ENCODE results near the gene OPN1MW. TPM values are rescaled to one million over a fixed set of nuclear protein-coding genes. Genes with fewer than 3 reads are reported as not detected.
"Not testable (repeated sequence)": the region's sequence is repeated elsewhere in the genome, so short reads cannot be mapped to it uniquely, and the experiment has no call there.

The OPN1MW gene
- polyA plus RNA-seq, 1 donor = not detected

DNA sequence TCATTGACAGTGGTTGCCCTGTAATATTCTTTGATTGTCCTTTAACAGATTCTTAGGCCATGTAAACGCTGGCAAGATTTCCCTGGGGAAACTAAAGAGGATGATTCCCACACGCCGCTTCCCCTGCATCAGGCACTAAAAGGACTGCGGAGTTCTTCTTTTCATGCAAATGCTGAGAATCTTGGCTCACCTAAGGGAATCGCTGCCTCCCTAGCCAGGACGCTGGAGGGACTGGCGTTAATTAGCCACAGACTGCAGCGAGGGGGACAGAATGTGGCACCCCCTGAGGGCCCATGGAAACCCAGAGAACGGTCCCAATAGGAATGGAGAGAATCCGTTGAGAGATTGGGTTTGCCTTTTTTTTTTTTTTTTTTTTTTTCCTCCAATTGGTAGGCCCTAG lies 29.1 kb downstream of the OPN1MW start:
- not testable (repeated sequence) for DNase-seq

DNA sequence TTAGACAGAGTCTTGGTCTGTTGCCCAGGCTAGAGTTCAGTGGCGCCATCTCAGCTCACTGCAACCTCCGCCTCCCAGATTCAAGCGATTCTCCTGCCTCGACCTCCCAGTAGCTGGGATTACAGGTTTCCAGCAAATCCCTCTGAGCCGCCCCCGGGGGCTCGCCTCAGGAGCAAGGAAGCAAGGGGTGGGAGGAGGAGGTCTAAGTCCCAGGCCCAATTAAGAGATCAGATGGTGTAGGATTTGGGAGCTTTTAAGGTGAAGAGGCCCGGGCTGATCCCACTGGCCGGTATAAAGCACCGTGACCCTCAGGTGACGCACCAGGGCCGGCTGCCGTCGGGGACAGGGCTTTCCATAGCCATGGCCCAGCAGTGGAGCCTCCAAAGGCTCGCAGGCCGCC lies 37.1 kb downstream of the OPN1MW start, which contains the start of gene OPN1MW2:
OPN1MW2 (plus strand) TSS at position 301 of the 400 bp plus-strand sequence; CDS start at position 361, 60 bp downstream.
- DNase-seq = not testable (repeated sequence)

DNA sequence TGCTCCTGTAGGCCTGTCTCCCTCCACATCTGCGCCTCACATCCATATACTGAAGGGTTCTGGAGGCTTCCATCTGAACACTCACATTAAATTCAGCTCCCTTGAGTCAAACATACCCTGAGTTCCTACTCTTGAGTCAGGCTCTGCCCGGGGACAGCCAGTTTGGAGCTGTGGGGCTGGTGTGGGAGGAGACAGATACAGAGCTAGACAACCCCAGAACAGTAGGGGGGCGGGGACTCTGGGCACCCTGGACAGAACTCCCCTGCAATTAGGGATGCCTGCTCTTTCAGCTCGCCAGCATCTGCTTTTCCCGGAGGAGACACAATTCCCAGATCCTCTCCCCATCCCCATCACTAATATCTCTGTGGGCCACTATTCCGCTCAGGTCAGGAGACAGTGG lies 42.9 kb downstream of the OPN1MW start:
- not testable (repeated sequence) for DNase-seq

- not testable (repeated sequence) for DNase-seq
These were observed 44.3 kb downstream of the OPN1MW start for GRCh38 chrX:154226706-154227105.

GRCh38 chrX:154231443-154231842 lies 49.0 kb downstream of the OPN1MW start:
- not testable (repeated sequence) for DNase-seq

DNA sequence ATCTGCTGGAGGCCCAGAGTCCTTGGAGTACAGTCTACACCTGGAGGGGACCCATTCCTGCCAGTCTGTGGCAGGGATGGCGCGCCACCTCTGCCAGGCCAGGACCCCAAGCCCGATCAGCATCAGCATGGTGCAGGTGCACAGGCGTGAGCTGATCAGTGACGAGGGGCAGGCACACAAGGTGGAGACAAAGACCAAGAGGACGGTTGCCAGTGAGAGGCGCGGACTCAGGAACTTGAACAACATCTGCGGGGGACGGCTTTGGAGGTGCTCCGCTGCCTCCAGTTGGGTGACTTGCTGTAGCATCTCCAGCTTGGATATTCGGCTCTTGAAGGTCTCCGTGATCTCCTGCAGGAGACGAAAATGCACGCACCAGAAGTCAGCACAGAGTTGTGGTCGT lies 51.2 kb downstream of the OPN1MW start:
- DNase-seq = not testable (repeated sequence)

- not testable (repeated sequence) for DNase-seq
These were observed 56.7 kb downstream of the OPN1MW start for GRCh38 chrX:154238939-154239559.

DNA sequence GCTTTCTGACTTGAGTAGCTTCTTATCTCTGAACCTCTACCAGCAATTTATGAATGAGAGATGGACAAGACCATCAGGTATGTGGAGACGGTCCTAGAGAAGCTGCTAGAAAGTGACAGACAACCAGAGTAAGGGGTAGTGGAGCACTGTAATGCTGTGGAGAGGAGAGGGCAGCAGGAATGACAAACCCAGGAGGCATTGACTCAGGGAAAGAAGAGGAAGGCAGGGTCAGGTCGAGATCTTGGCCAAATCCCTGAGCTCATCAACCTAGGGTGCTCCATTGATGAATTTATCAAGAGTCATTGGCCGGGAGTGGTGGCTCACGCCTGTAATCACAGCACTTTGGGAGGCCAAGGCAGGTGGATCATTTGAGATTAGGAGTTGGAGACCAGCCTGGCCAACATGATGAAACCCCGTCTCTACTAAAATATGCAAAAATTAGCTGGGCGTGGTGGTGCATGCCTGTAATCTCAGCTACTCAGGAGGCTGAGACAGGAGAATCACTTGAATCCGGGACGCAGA lies 57.6 kb downstream of the OPN1MW start:
- not testable (repeated sequence) for DNase-seq

Other genes starting within 250 kb of the OPN1MW start
- gene NAA10, start 247.6 kb upstream of the OPN1MW start, polyA plus RNA-seq (ENCODE audit: insufficient read length) = 71.0 TPM
- gene RENBP, start 238.0 kb upstream of the OPN1MW start, polyA plus RNA-seq (ENCODE audit: insufficient read length) = 5.1 TPM
- 37.9 TPM for gene HCFC1, start 210.8 kb upstream of the OPN1MW start, polyA plus RNA-seq (ENCODE audit: insufficient read length)
- 7.5 TPM for gene TMEM187, start 209.8 kb upstream of the OPN1MW start, polyA plus RNA-seq (ENCODE audit: insufficient read length)
- 46.3 TPM for gene IRAK1, start 162.7 kb upstream of the OPN1MW start, polyA plus RNA-seq (ENCODE audit: insufficient read length)
- 25.1 TPM for gene MECP2, start 84.9 kb upstream of the OPN1MW start, polyA plus RNA-seq (ENCODE audit: insufficient read length)
- gene OPN1LW, start 38.4 kb upstream of the OPN1MW start, polyA plus RNA-seq (ENCODE audit: insufficient read length) = not detected
- gene OPN1MW2, start 37.2 kb downstream of the OPN1MW start, polyA plus RNA-seq (ENCODE audit: insufficient read length) = not detected
- gene OPN1MW3, start 75.0 kb downstream of the OPN1MW start, polyA plus RNA-seq (ENCODE audit: insufficient read length) = not detected
- not detected for gene TEX28, start 112.5 kb downstream of the OPN1MW start, polyA plus RNA-seq (ENCODE audit: insufficient read length)
- 0.67 TPM for gene TKTL1, start 113.2 kb downstream of the OPN1MW start, polyA plus RNA-seq (ENCODE audit: insufficient read length)
- 304 TPM for gene FLNA, start 192.0 kb downstream of the OPN1MW start, polyA plus RNA-seq (ENCODE audit: insufficient read length)
- gene EMD, start 196.7 kb downstream of the OPN1MW start, polyA plus RNA-seq (ENCODE audit: insufficient read length) = 51.6 TPM
- gene RPL10, start 215.8 kb downstream of the OPN1MW start, polyA plus RNA-seq (ENCODE audit: insufficient read length) = 5,697 TPM
- gene DNASE1L1, start 226.7 kb downstream of the OPN1MW start, polyA plus RNA-seq (ENCODE audit: insufficient read length) = 44.6 TPM
- 29.9 TPM for gene TAFAZZIN, start 228.9 kb downstream of the OPN1MW start, polyA plus RNA-seq (ENCODE audit: insufficient read length)
- 65.6 TPM for gene ATP6AP1, start 246.1 kb downstream of the OPN1MW start, polyA plus RNA-seq (ENCODE audit: insufficient read length)